ENCODE results near the gene SH2D2A.
A peak's percentile ranks its signal among the peaks of the same experiment; 100 is the strongest.

The SH2D2A gene

DNA sequence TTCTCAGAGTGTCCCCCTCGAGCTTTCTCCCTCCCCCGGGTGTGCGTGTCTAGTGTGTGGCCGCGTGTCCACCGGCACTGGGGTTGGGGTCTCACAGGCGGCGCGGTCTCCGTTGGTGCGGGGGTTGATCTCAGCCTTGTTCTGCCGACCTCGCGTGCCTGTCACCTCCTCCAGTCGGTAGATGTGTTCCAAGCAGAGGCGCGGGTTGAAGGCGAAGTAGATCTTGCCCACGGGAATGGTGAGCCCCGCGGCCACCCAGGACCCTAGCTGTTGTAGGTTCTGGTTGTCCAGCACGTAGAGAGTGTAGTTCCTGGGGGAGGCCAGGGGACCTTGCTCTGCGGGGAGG lies 32.5 kb upstream of the SH2D2A start:
- no peaks in the 10 kb centered on the region for H3K27me3 ChIP-seq (ENCODE audit: insufficient read depth, poor library complexity, severe bottlenecking)
- DNase-seq (ENCODE audit: low spot score) (no peak), ATAC-seq (ENCODE audit: low read depth) (no peak)
- no peaks in the 10 kb centered on the region for H3K9me3 ChIP-seq (ENCODE audit: severe bottlenecking)
- H3K4me1 ChIP-seq (ENCODE audit: insufficient read depth, poor library complexity, severe bottlenecking) = no peaks in the 10 kb centered on the region
- H3K27ac ChIP-seq (ENCODE audit: poor library complexity, severe bottlenecking) = no peak overlapping the region
- no peaks in the 10 kb centered on the region for H3K36me3 ChIP-seq (ENCODE audit: low read depth)
- TF ChIP-seq, protein P1, sequence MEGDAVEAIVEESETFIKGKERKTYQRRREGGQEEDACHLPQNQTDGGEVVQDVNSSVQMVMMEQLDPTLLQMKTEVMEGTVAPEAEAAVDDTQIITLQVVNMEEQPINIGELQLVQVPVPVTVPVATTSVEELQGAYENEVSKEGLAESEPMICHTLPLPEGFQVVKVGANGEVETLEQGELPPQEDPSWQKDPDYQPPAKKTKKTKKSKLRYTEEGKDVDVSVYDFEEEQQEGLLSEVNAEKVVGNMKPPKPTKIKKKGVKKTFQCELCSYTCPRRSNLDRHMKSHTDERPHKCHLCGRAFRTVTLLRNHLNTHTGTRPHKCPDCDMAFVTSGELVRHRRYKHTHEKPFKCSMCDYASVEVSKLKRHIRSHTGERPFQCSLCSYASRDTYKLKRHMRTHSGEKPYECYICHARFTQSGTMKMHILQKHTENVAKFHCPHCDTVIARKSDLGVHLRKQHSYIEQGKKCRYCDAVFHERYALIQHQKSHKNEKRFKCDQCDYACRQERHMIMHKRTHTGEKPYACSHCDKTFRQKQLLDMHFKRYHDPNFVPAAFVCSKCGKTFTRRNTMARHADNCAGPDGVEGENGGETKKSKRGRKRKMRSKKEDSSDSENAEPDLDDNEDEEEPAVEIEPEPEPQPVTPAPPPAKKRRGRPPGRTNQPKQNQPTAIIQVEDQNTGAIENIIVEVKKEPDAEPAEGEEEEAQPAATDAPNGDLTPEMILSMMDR (IDR thresholded peaks at IDR 0.05; ENCODE audit: poor library complexity, severe bottlenecking) = no peak
- no peak overlapping the region for H3K4me3 ChIP-seq (ENCODE audit: severe bottlenecking)

DNA sequence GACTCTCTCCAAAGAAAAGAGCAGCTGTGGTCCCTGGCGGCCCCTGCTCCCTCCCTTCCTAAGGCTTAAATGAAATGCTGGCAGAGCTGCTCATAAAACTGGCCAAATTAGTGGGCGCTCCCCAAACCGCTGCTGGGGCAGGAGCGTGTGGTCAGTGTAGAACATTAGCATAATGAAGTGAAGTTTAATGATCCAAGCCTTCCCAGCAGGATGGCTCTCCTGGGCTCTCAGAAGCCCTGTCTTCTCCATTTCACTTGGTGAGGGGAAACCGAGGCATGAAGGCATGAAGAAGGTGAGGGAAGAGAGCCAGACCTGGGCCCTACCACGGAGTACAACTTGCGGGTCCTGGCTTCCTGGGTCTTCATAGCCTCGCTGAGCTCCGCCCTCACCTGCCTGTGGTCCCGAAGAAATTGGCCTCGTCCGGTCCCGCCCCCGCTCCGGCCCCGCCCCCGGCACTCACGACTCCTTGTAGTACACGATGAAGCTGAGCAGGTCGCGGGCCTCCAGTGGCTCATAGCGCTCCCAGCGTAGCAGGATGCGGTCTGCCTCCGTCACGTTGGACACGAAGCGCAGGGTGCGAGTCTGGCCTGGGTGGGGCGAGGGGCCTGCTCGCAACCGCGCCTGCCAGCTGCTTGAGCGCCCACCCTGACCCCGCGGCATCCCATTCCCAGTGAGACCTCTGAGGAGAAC lies 32.0 kb upstream of the SH2D2A start:
- H3K36me3 ChIP-seq (ENCODE audit: low read depth) = no peaks in the 10 kb centered on the region
- H3K27me3 ChIP-seq (ENCODE audit: insufficient read depth, poor library complexity, severe bottlenecking) = no peaks in the 10 kb centered on the region

DNA sequence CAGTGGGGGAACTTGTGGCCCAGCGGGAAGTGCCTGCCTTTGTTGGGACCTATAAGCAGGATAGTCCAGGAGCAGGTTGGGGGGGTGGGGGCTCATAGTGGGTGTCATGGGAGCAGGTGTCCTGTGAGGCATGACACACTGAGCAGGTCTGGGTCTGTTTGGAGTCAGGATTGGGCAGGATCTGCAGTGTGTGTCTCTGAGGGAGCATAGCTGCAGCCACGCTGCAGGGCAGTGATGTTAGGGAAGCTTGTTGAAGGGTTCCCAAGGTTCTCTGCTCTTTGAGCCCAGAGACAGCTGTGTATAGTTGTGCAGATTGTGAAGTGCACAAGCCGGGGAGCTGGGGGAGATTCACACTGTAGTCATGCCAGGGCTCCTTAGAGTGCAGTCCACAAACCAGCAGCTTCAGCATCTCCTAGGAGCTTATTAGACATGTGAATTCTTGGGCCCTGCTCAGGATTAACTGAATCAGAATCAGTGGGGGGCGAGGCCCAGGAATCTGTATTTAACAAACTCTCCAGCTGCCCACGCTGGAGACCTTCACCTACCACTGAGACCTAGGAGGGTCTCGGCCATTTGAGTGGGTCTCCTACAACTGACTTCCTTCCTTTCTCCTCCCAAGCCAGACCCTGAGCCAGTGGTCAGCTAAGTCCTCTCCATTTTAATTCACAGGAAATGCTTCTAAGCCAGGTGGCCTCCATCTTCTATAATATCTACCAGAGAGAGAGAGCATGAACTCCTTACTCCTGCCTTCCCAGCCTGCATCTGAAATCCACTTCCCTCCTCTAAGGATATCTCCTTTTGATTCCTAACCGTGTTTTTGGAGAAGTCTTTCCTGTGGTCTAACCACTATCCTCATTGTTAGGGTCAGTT lies 31.2 kb upstream of the SH2D2A start:
- TF ChIP-seq, protein P1 (IDR thresholded peaks at IDR 0.05; ENCODE audit: poor library complexity, severe bottlenecking) = no peak
- no peak for DNase-seq (ENCODE audit: low spot score)
- no peak for ATAC-seq (ENCODE audit: low read depth)
- Histone ChIP-seq H3K36me3 (ENCODE audit: low read depth) (no peaks in the 10 kb centered on the region), H3K27me3 (ENCODE audit: insufficient read depth, poor library complexity, severe bottlenecking) (no peaks in the 10 kb centered on the region), H3K4me3 (ENCODE audit: severe bottlenecking) (no peak overlapping the region), H3K4me1 (ENCODE audit: insufficient read depth, poor library complexity, severe bottlenecking) (no peaks in the 10 kb centered on the region), H3K27ac (ENCODE audit: poor library complexity, severe bottlenecking) (no peak overlapping the region), H3K9me3 (ENCODE audit: severe bottlenecking) (no peaks in the 10 kb centered on the region)

More for the DNA sequence above, 32.0 kb upstream of the SH2D2A start:
- H3K4me3 ChIP-seq (ENCODE audit: severe bottlenecking) = no peak overlapping the region
- no peaks in the 10 kb centered on the region for H3K9me3 ChIP-seq (ENCODE audit: severe bottlenecking)
- TF ChIP-seq, protein P1 (IDR thresholded peaks at IDR 0.05; ENCODE audit: poor library complexity, severe bottlenecking) = no peak
- H3K27ac ChIP-seq (ENCODE audit: poor library complexity, severe bottlenecking) = no peak overlapping the region
- peak; percentile 60 for ATAC-seq (ENCODE audit: low read depth)
- no peak for DNase-seq (ENCODE audit: low spot score)
- H3K4me1 ChIP-seq (ENCODE audit: insufficient read depth, poor library complexity, severe bottlenecking) = no peaks in the 10 kb centered on the region

DNA sequence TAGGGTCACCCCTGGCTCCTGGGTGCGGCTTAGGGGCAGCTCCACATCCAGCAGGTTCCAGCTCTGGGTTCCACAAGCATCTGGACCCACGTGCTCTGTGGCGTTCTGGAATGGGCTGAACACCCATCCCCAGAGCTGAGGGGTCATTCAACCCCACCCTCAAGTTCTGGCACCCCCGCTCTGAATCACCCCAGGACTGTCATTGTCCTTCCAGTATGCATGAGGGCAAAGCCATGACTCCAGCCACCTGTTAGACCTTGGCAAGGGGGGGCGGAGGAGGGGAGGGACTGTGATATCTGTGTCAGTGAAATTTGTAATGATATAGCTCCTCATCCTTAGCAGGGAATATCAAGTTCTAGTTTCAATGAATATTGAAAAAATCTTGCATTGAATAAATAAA lies 30.0 kb upstream of the SH2D2A start:
- Histone ChIP-seq H3K9me3 (ENCODE audit: severe bottlenecking) (no peaks in the 10 kb centered on the region), H3K4me3 (ENCODE audit: severe bottlenecking) (no peak overlapping the region), H3K36me3 (ENCODE audit: low read depth) (no peaks in the 10 kb centered on the region), H3K4me1 (ENCODE audit: insufficient read depth, poor library complexity, severe bottlenecking) (no peaks in the 10 kb centered on the region), H3K27ac (ENCODE audit: poor library complexity, severe bottlenecking) (no peak overlapping the region), H3K27me3 (ENCODE audit: insufficient read depth, poor library complexity, severe bottlenecking) (no peaks in the 10 kb centered on the region)
- TF ChIP-seq, protein P1 (IDR thresholded peaks at IDR 0.05; ENCODE audit: poor library complexity, severe bottlenecking) = no peak
- ATAC-seq (ENCODE audit: low read depth) (no peak), DNase-seq (ENCODE audit: low spot score) (no peak)

Data from RWPE2 (cell line).